B cell (primary cell): ENCODE results near the gene ERBIN. TPM values are rescaled to one million over a fixed set of nuclear protein-coding genes. Genes with fewer than 3 reads are reported as not detected.
"Not testable (repeated sequence)": the region's sequence is repeated elsewhere in the genome, so short reads cannot be mapped to it uniquely, and the experiment has no call there.

Source experiments
- ATAC-seq: fragments of 200-7000 bp; cut with Tn5 transposase; one replicate; pipeline ENCODE4 v1.10.0; 2021; ENCODE audit warnings: low read depth, mild to moderate bottlenecking, moderate number of reproducible peaks, moderate library complexity
- CTCF ChIA-PET: fragments of 350-600 bp; sonication (Branson Sonifier 250); formaldehyde crosslinking; loops from one replicate; lab custom pipeline; 2021; ENCODE audit warnings: antibody characterized with exemption, inconsistent platforms; lab: Charles Lee
- POLR2A ChIA-PET: fragments of 350-600 bp; sonication (Branson Sonifier 250); formaldehyde crosslinking; loops from one replicate; lab custom pipeline; 2021; ENCODE audit warnings: antibody characterized with exemption; lab: Charles Lee
- DNase-seq: peaks from one replicate; pipeline ENCODE4 v3.0.0; 2013
- H2AFZ ChIP-seq: 2 replicates; pipeline ENCODE4 v1.6.1; 2012; ENCODE audit warnings: mild to moderate bottlenecking, low read depth, low read length; ENCODE audit not compliant: insufficient read depth, poor library complexity, severe bottlenecking
- H3K27ac ChIP-seq, 2 donors: 1 replicate in 1 of 2; 2 replicates in 1 of 2; pipeline ENCODE4 v1.5.1; 2012 to 2013; ENCODE audit warnings: low read length in 2 of 2, mild to moderate bottlenecking in 2 of 2, moderate library complexity in 1 of 2
- H3K27me3 ChIP-seq, 4 experiments: fragments of 200-600 bp in 1 of 4; sonication (generic) in 1 of 4; replicated peaks in 1 of 4; 1 replicate in 2 of 4; 2 replicates in 2 of 4; pipeline versions ENCODE4 v1.6.1 to v1.7.0; 2013 to 2016; ENCODE audit warnings: low read length in 3 of 4, mild to moderate bottlenecking in 2 of 4, mixed read lengths in 1 of 4, moderate library complexity in 1 of 4; ENCODE audit not compliant: insufficient read depth in 4 of 4, control insufficient read depth in 3 of 4; ENCODE audit errors: control extremely low read depth in 1 of 4
- H3K36me3 ChIP-seq, 2 experiments: replicated peaks in 1 of 2; 1 replicate in 1 of 2; 2 replicates in 1 of 2; pipeline versions ENCODE4 v1.6.1 to v1.7.1; 2013; ENCODE audit warnings: low read length in 1 of 2; ENCODE audit not compliant: insufficient read depth in 2 of 2, control insufficient read depth in 1 of 2; ENCODE audit errors: control extremely low read depth in 1 of 2, extremely low read depth in 1 of 2
- H3K4me1 ChIP-seq, 2 donors: fragments of 200-600 bp in 1 of 2; sonication (generic) in 1 of 2; 1 replicate in 1 of 2; 2 replicates in 1 of 2; pipeline versions ENCODE4 v1.5.1 to v1.6.1; 2013 to 2017; ENCODE audit warnings: low read length in 2 of 2; ENCODE audit not compliant: control insufficient read depth in 2 of 2, insufficient read depth in 2 of 2
- H3K4me2 ChIP-seq: replicated peaks from 2 replicates; pipeline ENCODE3; 2012; ENCODE audit warnings: mild to moderate bottlenecking, low read depth, low read length; ENCODE audit not compliant: poor library complexity, severe bottlenecking
- H3K4me3 ChIP-seq, 5 experiments: fragments of 200-600 bp in 1 of 5; sonication (generic) in 1 of 5; 1 replicate in 3 of 5; 2 replicates in 2 of 5; pipeline versions ENCODE4 v1.5.1 to v1.7.0; 2011 to 2016; ENCODE audit warnings: low read length in 4 of 5, mild to moderate bottlenecking in 4 of 5, low read depth in 2 of 5, control low read depth in 1 of 5, moderate library complexity in 1 of 5; ENCODE audit not compliant: insufficient read depth in 1 of 5; ENCODE audit errors: control extremely low read depth in 1 of 5, extremely low read depth in 1 of 5
- H3K79me2 ChIP-seq: fragments of 200-600 bp; sonication (generic); one replicate; pipeline ENCODE4 v1.6.0; 2016; ENCODE audit warnings: low read length; ENCODE audit not compliant: control insufficient read depth, insufficient read depth
- H3K9ac ChIP-seq: fragments of 200-600 bp; sonication (generic); 2 replicates; pipeline ENCODE4 v1.6.1; 2017; ENCODE audit warnings: mild to moderate bottlenecking, low read length, moderate library complexity
- H3K9me3 ChIP-seq, 3 donors: one replicate each; pipeline versions ENCODE4 v1.6.1 to v1.7.1; 2013; ENCODE audit warnings: low read length in 2 of 3; ENCODE audit not compliant: control insufficient read depth in 2 of 3, insufficient read depth in 1 of 3; ENCODE audit errors: control extremely low read depth in 1 of 3
- H4K20me1 ChIP-seq: 2 replicates; pipeline ENCODE4 v1.6.0; 2012; ENCODE audit warnings: mild to moderate bottlenecking, low read length; ENCODE audit not compliant: insufficient read depth, control insufficient read depth, poor library complexity, severe bottlenecking
- H3K27ac Mint-ChIP-seq: one replicate; pipeline ENCODE4 v1.8.0; 2021; ENCODE audit warnings: mixed read lengths
- H3K27me3 Mint-ChIP-seq: one replicate; pipeline ENCODE4 v1.8.0; 2021; ENCODE audit warnings: mixed read lengths
- H3K4me1 Mint-ChIP-seq: one replicate; pipeline ENCODE4 v1.8.0; 2021; ENCODE audit warnings: mixed read lengths
- H3K4me3 Mint-ChIP-seq: one replicate; pipeline ENCODE4 v1.8.0; 2021; ENCODE audit warnings: mixed read lengths
- H3K9me3 Mint-ChIP-seq: one replicate; pipeline ENCODE4 v1.8.0; 2022; ENCODE audit warnings: mixed read lengths; ENCODE audit not compliant: insufficient read depth
- CTCF ChIP-seq: fragments of 200-600 bp; IDR thresholded peaks from one replicate; pipeline ENCODE4 v1.8.0; 2022; ENCODE audit warnings: antibody characterized with exemption, mild to moderate bottlenecking
- EZH2 ChIP-seq: IDR thresholded peaks from 2 replicates; pipeline ENCODE4 v1.6.1; 2012; ENCODE audit warnings: borderline replicate concordance, low read depth, mild to moderate bottlenecking, moderate library complexity, low read length; ENCODE audit not compliant: insufficient read depth, poor library complexity, severe bottlenecking
- WGBS: methylation state at CpG from one replicate; pipeline ENCODE4 v1.1.5; 2013; ENCODE audit warnings: missing lambda C conversion rate; ENCODE audit not compliant: insufficient coverage; 5-methylcytosine and 5-hydroxymethylcytosine counted together
- intact Hi-C: fragments of 100-400 bp; cut with micrococcal nuclease; formaldehyde crosslinking; loops from one replicate; pipeline ENCODE4 v1.10.0; 2022
- polyA plus RNA-seq: library from polyadenylated mRNA; depleted of rRNA; stranded (reverse); fragments of >200 nt; gene quantifications from 2 replicates; pipeline ENCODE4 v1.2.3, GENCODE V29; 2012
- total RNA-seq, 2 donors: library from RNA; stranded (reverse); fragments of 120-200 nt in 1 of 2; gene quantifications; 1 replicate in 1 of 2; 2 replicates in 1 of 2; pipeline versions ENCODE4 v1.2.3 to v1.2.4, GENCODE V29; 2013 to 2022

ERBIN gene
- total and polyA plus RNA-seq, 2 donors (not counting 1 experiment from before 2014, with no cell fraction given) = 27.7 to 106 TPM

GRCh38 chr5:65883461-65883860 is 42.9 kb upstream of the ERBIN start:
- H4K20me1 ChIP-seq = no peaks in the 10 kb centered on the region
- no peak for DNase-seq
- no peak overlapping the region for H3K4me3 ChIP-seq
- 100% methylated on average over 3 of the region's 4 CpGs for WGBS
- no peak overlapping the region for H3K27ac Mint-ChIP-seq
- no peak overlapping the region for H2AFZ ChIP-seq
- no peak for TF ChIP-seq CTCF
- TF ChIP-seq EZH2 = no peak
- no peaks in the 10 kb centered on the region for H3K79me2 ChIP-seq
- no peaks in the 10 kb centered on the region for H3K4me1 Mint-ChIP-seq
- no peak overlapping the region for H3K9ac ChIP-seq
- H3K4me3 Mint-ChIP-seq = no peak overlapping the region
- H3K27ac ChIP-seq = no peak overlapping the region
- no peaks in the 10 kb centered on the region for H3K27me3 ChIP-seq
- no peak overlapping the region for H3K4me2 ChIP-seq
- intact Hi-C loops = no loop called here
- no peaks in the 10 kb centered on the region for H3K36me3 ChIP-seq
- POLR2A ChIA-PET = no interaction called here
- H3K4me1 ChIP-seq = no peaks in the 10 kb centered on the region
- peaks cover 0 to 3% (median 0%) of the 10 kb centered on the region in 3 donors for H3K9me3 ChIP-seq
- peaks cover 7% of the 10 kb centered on the region for H3K27me3 Mint-ChIP-seq
- H3K9me3 Mint-ChIP-seq = peaks cover 1% of the 10 kb centered on the region
- ATAC-seq = no peak
- CTCF ChIA-PET = no interaction called here

GRCh38 chr5:65886387-65886786 is 40.0 kb upstream of the ERBIN start:
- intact Hi-C loops = no loop called here
- Histone ChIP-seq H3K4me3 (no peak overlapping the region), H3K27ac (no peak overlapping the region), H4K20me1 (no peaks in the 10 kb centered on the region), H3K9me3 (no peaks in the 10 kb centered on the region), H3K4me2 (no peak overlapping the region), H3K36me3 (no peaks in the 10 kb centered on the region), H3K79me2 (no peaks in the 10 kb centered on the region), H2AFZ (no peak overlapping the region), H3K4me1 (no peaks in the 10 kb centered on the region), H3K27me3 (no peaks in the 10 kb centered on the region), H3K9ac (no peak overlapping the region)
- ATAC-seq (no peak), DNase-seq (no peak)
- TF ChIP-seq CTCF = no peak
- no peak for TF ChIP-seq EZH2
- Mint-ChIP-seq H3K4me3 (no peak overlapping the region), H3K27ac (no peak overlapping the region), H3K4me1 (no peaks in the 10 kb centered on the region), H3K27me3 (peaks cover 13% of the 10 kb centered on the region), H3K9me3 (no peaks in the 10 kb centered on the region)
- 89% methylated on average over 3 of the region's 7 CpGs for WGBS
- CTCF ChIA-PET = no interaction called here
- POLR2A ChIA-PET = no interaction called here

GRCh38 chr5:65892024-65892423 is 34.4 kb upstream of the ERBIN start:
- H3K9me3 ChIP-seq, H2AFZ ChIP-seq, H3K4me2 ChIP-seq, H3K27ac Mint-ChIP-seq, DNase-seq, CTCF ChIA-PET, H3K36me3 ChIP-seq, H3K9me3 Mint-ChIP-seq, H3K4me1 ChIP-seq, H3K79me2 ChIP-seq, intact Hi-C loops, H4K20me1 ChIP-seq, POLR2A ChIA-PET, H3K4me3 ChIP-seq, ATAC-seq, H3K27ac ChIP-seq, H3K4me1 Mint-ChIP-seq, H3K9ac ChIP-seq, H3K4me3 Mint-ChIP-seq, H3K27me3 ChIP-seq: not testable (repeated sequence)
- peaks cover 10% of the 10 kb centered on the region for H3K27me3 Mint-ChIP-seq
- WGBS = 83% methylated on average over 1 of the region's 2 CpGs
